Ovary (tissue), 9 donors: ENCODE measurements around the gene ZNF106. TPM values are rescaled to one million over a fixed set of nuclear protein-coding genes. Genes with fewer than 3 reads are reported as not detected.

Experiments
- DNase-seq, 5 donors: peaks; one replicate each; pipeline ENCODE4 v3.0.0-alpha.2; 2019 to 2020
- H3K27ac ChIP-seq, 2 donors: fragments of 200-600 bp; one replicate each; pipeline versions ENCODE4 v1.5.1 to v1.8.0; 2019 to 2022
- H3K27me3 ChIP-seq: fragments of 200-600 bp; one replicate; pipeline ENCODE4 v1.8.0; 2022
- H3K36me3 ChIP-seq: fragments of 200-600 bp; sonication (generic); one replicate; pipeline ENCODE4 v1.5.1; 2019
- H3K4me1 ChIP-seq: one replicate; pipeline ENCODE4 v1.8.1; 2013; ENCODE audit warnings: mild to moderate bottlenecking, moderate library complexity; ENCODE audit not compliant: insufficient read depth
- H3K4me3 ChIP-seq: fragments of 200-600 bp; sonication (generic); one replicate; pipeline ENCODE4 v1.5.1; 2017
- H3K9me3 ChIP-seq, 2 donors: fragments of 200-600 bp in 1 of 2; sonication (generic) in 1 of 2; one replicate each; pipeline versions ENCODE4 v1.5.1 to v1.8.1; 2013 to 2019; ENCODE audit warnings: mild to moderate bottlenecking in 1 of 2, moderate library complexity in 1 of 2
- EP300 ChIP-seq: sonication (generic); formaldehyde crosslinking; IDR thresholded peaks from one replicate; pipeline ENCODE4 v1.6.1; 2017; ENCODE audit warnings: antibody characterized with exemption
- POLR2A ChIP-seq: fragments of 450-650 bp; IDR thresholded peaks from one replicate; pipeline ENCODE4 v1.6.1; 2017; ENCODE audit warnings: antibody characterized with exemption, mild to moderate bottlenecking, moderate library complexity
- WGBS, 3 donors: extraction: QIAGEN DNeasy Blood & Tissue Kit in 1 of 3; methylation state at CpG; one replicate each; pipeline versions ENCODE4 v1.1.5 to v1.1.7; 2013 to 2017; 5-methylcytosine and 5-hydroxymethylcytosine counted together
- intact Hi-C, 4 donors: fragments of 100-400 bp; cut with DNase I; formaldehyde crosslinking; loops; one replicate each; pipeline versions ENCODE4 v1.11.0 to v1.15.1; 2022 to 2023
- polyA plus RNA-seq, 2 donors: library from polyadenylated mRNA; stranded (reverse); fragments of 200-250 nt in 1 of 2; fragments of 350-450 nt in 1 of 2; fragmentation: Illumina TruSeq in 1 of 2; extraction: RNeasy Lipid Tissue Mini Kit (QIAGEN cat#74804) in 1 of 2; gene quantifications; one replicate each; pipeline ENCODE4 v1.2.3, GENCODE V29; 2013 to 2014
- total RNA-seq, 7 donors: library from RNA; depleted of rRNA in 2 of 7; stranded (reverse); fragments of >200 nt in 2 of 7; fragmentation: NEBNext Ultra II Directional in 3 of 7; extraction: Animal tissue kit (Norgen Biotek cat#: 25700) in 3 of 7; gene quantifications; one replicate each; pipeline versions ENCODE4 v1.1.0 to v1.2.4, GENCODE V29; 2016 to 2023
- TF ChIP-seq, protein P1 (sequence below), 3 donors: fragments of 450-650 bp in 2 of 3; fragments of 200-600 bp in 1 of 3; IDR thresholded peaks; one replicate each; pipeline versions ENCODE4 v1.5.1 to v1.8.0; 2016 to 2022; ENCODE audit warnings: antibody characterized with exemption in 3 of 3, mild to moderate bottlenecking in 1 of 3
- donor health status: DM: no; HTN: no; CAD: no; lungs with moderate emphysema.
- donor health status: DM: no; HTN: no; CAD: no.
- donor health status: Bipolar disorder and iron deficiency.
- donor health status: DM: yes; HTN: yes; CAD: no.
- donor health status: DM: no; HTN: no; CAD: no.
- donor health status: DM: yes; HTN: yes; CAD: no.

The ZNF106 gene
- total and polyA plus RNA-seq, 9 donors = 12.2 to 59.0 (median 43.4) TPM

DNA sequence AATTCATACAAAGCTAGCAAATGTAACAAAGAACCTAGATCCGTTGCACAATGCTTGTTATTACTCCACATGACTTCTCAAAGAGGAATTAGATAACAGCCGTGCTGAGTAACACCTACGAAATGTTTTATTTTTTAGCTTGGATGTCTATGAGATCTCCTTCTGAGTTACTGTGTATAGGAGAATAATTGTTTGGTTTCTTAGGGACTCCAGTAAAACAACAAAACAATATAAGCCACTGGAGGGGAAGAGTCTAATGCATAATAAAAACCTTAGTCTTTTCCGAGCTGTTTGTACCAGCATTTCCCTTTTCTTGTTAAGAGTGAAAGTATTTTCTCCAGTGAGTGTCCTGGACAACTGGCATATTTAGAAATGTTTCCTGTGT is 20.1 kb upstream of the ZNF106 start:
- Histone ChIP-seq H3K36me3 (no peaks in the 10 kb centered on the region), H3K4me1 (peaks cover 8% of the 10 kb centered on the region), H3K27ac (peak overlapping the region; percentile 9 to 39), H3K27me3 (no peaks in the 10 kb centered on the region), H3K4me3 (peak overlapping the region; percentile 11), H3K9me3 (no peaks in the 10 kb centered on the region)
- DNase-seq = no peak
- 3 to 22% (median 7%) methylated on average over 4 of the region's 4 CpGs for WGBS, 3 donors
- intact Hi-C loops = no loop called here
- TF ChIP-seq EP300 (no peak), POLR2A (no peak)
- TF ChIP-seq, protein P1, sequence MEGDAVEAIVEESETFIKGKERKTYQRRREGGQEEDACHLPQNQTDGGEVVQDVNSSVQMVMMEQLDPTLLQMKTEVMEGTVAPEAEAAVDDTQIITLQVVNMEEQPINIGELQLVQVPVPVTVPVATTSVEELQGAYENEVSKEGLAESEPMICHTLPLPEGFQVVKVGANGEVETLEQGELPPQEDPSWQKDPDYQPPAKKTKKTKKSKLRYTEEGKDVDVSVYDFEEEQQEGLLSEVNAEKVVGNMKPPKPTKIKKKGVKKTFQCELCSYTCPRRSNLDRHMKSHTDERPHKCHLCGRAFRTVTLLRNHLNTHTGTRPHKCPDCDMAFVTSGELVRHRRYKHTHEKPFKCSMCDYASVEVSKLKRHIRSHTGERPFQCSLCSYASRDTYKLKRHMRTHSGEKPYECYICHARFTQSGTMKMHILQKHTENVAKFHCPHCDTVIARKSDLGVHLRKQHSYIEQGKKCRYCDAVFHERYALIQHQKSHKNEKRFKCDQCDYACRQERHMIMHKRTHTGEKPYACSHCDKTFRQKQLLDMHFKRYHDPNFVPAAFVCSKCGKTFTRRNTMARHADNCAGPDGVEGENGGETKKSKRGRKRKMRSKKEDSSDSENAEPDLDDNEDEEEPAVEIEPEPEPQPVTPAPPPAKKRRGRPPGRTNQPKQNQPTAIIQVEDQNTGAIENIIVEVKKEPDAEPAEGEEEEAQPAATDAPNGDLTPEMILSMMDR (IDR thresholded peaks at IDR 0.05) = no peak

DNA sequence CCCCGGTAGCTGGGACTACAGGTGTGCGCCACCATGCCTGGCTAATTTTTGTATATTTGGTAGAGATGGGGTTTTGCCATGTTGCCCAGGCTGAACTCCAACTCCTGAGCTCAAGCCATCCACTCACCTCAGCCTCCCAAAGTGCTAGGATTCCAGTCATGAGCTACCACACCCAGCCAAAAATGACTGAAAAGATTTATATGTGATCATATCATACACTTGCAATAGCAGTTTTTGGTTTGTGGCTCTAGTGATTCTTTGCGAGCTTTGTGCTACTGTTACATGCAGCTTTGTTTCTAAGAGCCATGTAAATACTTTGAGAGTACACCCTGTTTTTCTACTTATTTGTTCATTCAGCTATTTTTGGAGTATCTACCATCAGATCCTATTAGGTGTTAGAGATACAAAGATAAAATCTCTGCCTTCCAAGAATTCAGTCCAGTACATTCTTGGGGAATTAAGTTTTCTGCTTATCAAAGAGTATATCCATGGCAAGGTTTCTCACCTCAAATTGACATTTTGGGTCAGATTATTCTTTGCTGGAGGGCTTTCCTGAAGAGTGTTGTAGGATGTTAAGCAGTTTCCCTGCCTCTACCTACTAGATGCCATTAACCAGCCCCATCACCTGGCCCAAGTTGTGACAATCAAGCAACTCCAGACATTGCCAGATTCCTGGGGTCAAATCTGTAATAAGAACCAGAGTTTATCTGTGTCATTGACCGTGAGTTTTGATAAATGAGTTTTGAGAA is 19.5 kb upstream of the ZNF106 start:
- WGBS, 3 donors = 75 to 79% (median 79%) methylated on average over 4 of the region's 4 CpGs
- Histone ChIP-seq H3K27me3 (no peaks in the 10 kb centered on the region), H3K27ac (peak overlapping the region in 1 of 2 donors; percentile 39), H3K9me3 (no peaks in the 10 kb centered on the region), H3K36me3 (no peaks in the 10 kb centered on the region), H3K4me1 (peaks cover 8% of the 10 kb centered on the region), H3K4me3 (no peak overlapping the region)
- TF ChIP-seq, protein P1 (IDR thresholded peaks at IDR 0.05) = no peak
- TF ChIP-seq POLR2A = no peak
- TF ChIP-seq EP300 = no peak
- intact Hi-C loops = no loop called here
- DNase-seq = no peak

DNA sequence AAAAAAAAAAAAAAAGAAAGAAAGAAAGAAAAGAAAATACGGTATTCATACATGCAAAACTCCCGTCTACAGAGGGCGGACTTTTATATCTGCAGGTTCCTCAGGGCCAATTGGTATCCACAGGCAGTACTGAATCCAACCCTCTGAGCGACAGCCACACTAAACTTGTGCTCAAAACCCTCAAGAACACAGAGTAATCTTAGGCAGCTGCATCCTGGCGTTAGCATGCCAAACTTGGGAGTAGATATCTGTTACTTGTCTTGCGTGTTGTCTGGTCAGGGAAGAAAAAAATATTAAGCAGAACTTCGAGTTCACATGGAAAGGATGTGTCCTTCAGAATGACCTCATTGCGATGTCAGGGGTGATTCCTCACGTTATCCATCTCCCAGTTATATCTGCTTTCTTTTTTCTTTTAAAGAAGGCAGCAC is 17.3 kb upstream of the ZNF106 start:
- peaks cover 11% of the 10 kb centered on the region for H3K4me1 ChIP-seq
- no peaks in the 10 kb centered on the region for H3K36me3 ChIP-seq
- no peak overlapping the region for H3K4me3 ChIP-seq
- H3K9me3 ChIP-seq = no peaks in the 10 kb centered on the region
- no peak for TF ChIP-seq POLR2A
- no peaks in the 10 kb centered on the region for H3K27me3 ChIP-seq
- peak in 4 of 5 donors; percentile 51 to 67 (median 64) for DNase-seq
- intact Hi-C loops = no loop called here
- H3K27ac ChIP-seq = peak overlapping the region in 1 of 2 donors; percentile 40
- 8 to 15% (median 10%) methylated on average over 9 of the region's 9 CpGs for WGBS, 3 donors

DNA sequence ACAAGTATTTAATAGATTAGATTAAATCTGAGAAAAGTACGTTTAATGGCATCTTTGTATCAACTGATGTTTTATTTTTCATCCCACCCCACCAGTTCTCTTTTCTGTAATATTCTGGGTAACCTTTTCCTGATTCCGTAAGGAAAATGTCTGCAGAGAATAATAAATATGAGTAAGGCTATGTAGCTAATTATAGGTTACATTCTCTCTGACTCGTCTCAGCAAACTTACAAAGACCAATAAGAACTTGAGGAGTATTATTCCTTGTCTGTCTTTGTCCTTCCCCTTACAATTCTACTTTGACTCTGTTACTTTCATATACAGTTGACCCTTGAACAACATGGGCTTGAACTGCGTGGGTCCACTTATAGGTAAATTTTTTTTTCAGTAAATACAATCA is 16.6 kb upstream of the ZNF106 start:
- Histone ChIP-seq H3K27ac (peak overlapping the region in 1 of 2 donors; percentile 40), H3K4me1 (peaks cover 11% of the 10 kb centered on the region), H3K27me3 (no peaks in the 10 kb centered on the region), H3K9me3 (no peaks in the 10 kb centered on the region), H3K4me3 (no peak overlapping the region), H3K36me3 (no peaks in the 10 kb centered on the region)
- TF ChIP-seq, protein P1 (IDR thresholded peaks at IDR 0.05) = no peak
- TF ChIP-seq POLR2A = no peak
- no peak for TF ChIP-seq EP300
- DNase-seq = no peak
- intact Hi-C loops = no loop called here
- 59 to 76% (median 73%) methylated on average over 4 of the region's 4 CpGs for WGBS, 3 donors

DNA sequence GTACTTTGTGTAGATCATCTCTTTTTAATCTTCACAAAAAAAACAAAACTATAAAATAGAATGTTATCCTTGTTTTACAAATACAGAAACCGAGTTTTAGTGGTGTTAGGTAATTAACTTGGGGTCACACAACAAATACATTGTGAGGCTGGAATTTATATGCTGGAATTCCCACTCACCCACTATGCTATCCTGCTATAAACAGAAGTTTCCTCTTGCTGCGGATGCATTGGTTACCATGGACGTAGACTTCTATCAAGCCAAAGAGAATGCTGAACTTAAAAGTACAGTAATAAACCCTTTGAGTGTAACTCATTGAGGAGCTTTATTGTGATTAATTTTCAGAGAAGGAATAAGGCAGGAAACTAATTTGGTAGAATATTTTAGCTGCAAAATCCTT is 13.7 kb upstream of the ZNF106 start:
- Histone ChIP-seq H3K4me1 (peaks cover 6% of the 10 kb centered on the region), H3K27ac (no peak overlapping the region), H3K36me3 (no peaks in the 10 kb centered on the region), H3K27me3 (no peaks in the 10 kb centered on the region), H3K4me3 (no peak overlapping the region), H3K9me3 (no peaks in the 10 kb centered on the region)
- 45 to 60% (median 48%) methylated on average over 3 of the region's 3 CpGs for WGBS, 3 donors
- TF ChIP-seq, protein P1 (IDR thresholded peaks at IDR 0.05) = no peak
- TF ChIP-seq EP300 (no peak), POLR2A (no peak)
- intact Hi-C loops = no loop called here
- DNase-seq = no peak
